ENCODE results near the gene SALL3.

The SALL3 gene

GRCh38 chr18:78980279-78980771, 707 bp downstream of the SALL3 start (continued):
- TF ChIP-seq ZNF639 (tag by site-specific recombination; IDR thresholded peaks at IDR 0.05) (no peak), RBAK (tag by site-specific recombination; IDR thresholded peaks at IDR 0.05) (no peak), KLF17 (tag by site-specific recombination; IDR thresholded peaks at IDR 0.05) (no peak), ZFP69B (tag by site-specific recombination; IDR thresholded peaks at IDR 0.05) (no peak), ZNF140 (tag by site-specific recombination; IDR thresholded peaks at IDR 0.05) (no peak), ZNF223 (tag by site-specific recombination; IDR thresholded peaks at IDR 0.05) (no peak), ZBTB44 (tag by site-specific recombination; IDR thresholded peaks at IDR 0.05) (no peak)

GRCh38 chr18:78980777-78981380, 1.3 kb downstream of the SALL3 start:
- CTCF ChIA-PET, result interaction anchor here (0.6 to 0.9 kb wide), 3 partner anchors 106 to 1130 kb away, joined by 3 read pairs; no protein-coding TSS in a partner anchor
- POLR2A ChIA-PET, result no interaction called here
- H3K9me3 ChIP-seq (ENCODE audit: control insufficient read depth, insufficient read depth, low read depth, low read length), result no peaks in the 10 kb centered on the region
- peak overlapping the region; percentile 79; the same call in 1 of the 2 replicates for H3K27ac ChIP-seq (ENCODE audit: extremely low read depth, low read depth, low read length)
- no peaks in the 10 kb centered on the region for H3K36me3 ChIP-seq (ENCODE audit: control insufficient read depth in 2 of 2, insufficient read depth in 1 of 2, low read length in 2 of 2)
- H3K4me1 ChIP-seq (ENCODE audit: control insufficient read depth, insufficient read depth, low read length), result peaks cover 14% of the 10 kb centered on the region; the same call in 1 of the 2 replicates
- TF ChIP-seq ZNF214 (tag by site-specific recombination; IDR thresholded peaks at IDR 0.05; ENCODE audit: borderline replicate concordance), result no peak
- peak; percentile 29 for TF ChIP-seq ZNF335 (tag by site-specific recombination; conservative IDR thresholded peaks at IDR 0.05)
- peak; percentile 49; the same call in 1 of the 2 replicates for TF ChIP-seq ZBTB20 (tag by site-specific recombination; IDR thresholded peaks at IDR 0.05)
- peak overlapping the region; percentile 57 for H3K4me3 ChIP-seq (ENCODE audit: low read depth, low read length)

- ChIA-PET POLR2A (no interaction called here), CTCF (interaction anchor here (0.6 to 0.9 kb wide), 2 partner anchors 106 to 173 kb away, joined by 3 read pairs; no protein-coding TSS in a partner anchor)
- H3K9me3 ChIP-seq (ENCODE audit: control insufficient read depth, insufficient read depth, low read depth, low read length), result no peaks in the 10 kb centered on the region
- H3K4me1 ChIP-seq (ENCODE audit: control insufficient read depth, insufficient read depth, low read length), result peaks cover 15% of the 10 kb centered on the region; the same call in 1 of the 2 replicates
- no peaks in the 10 kb centered on the region for H3K36me3 ChIP-seq (ENCODE audit: control insufficient read depth in 2 of 2, insufficient read depth in 1 of 2, low read length in 2 of 2)
- peak overlapping the region; percentile 79; the same call in 1 of the 2 replicates for H3K27ac ChIP-seq (ENCODE audit: extremely low read depth, low read depth, low read length)
- TF ChIP-seq ZNF335 (tag by site-specific recombination; conservative IDR thresholded peaks at IDR 0.05), result 0 out of 2 replicates have a peak, but pooled peaks have one; percentile 32
- no peak for TF ChIP-seq ZNF629 (tag by site-specific recombination; IDR thresholded peaks at IDR 0.05)
- no peak for TF ChIP-seq ZNF23 (tag by site-specific recombination; IDR thresholded peaks at IDR 0.05; ENCODE audit: borderline replicate concordance)
- peak overlapping the region; percentile 57 for H3K4me3 ChIP-seq (ENCODE audit: low read depth, low read length)
Observed at GRCh38 chr18:78981394-78981831, 1.8 kb downstream of the SALL3 start.

GRCh38 chr18:78981989-78982620, 2.5 kb downstream of the SALL3 start:
- CTCF ChIA-PET, result interaction anchor here (0.9 to 2.4 kb wide), 2 partner anchors 107 kb away, joined by 3 to 9 read pairs; no protein-coding TSS in a partner anchor
- H3K9me3 ChIP-seq (ENCODE audit: control insufficient read depth, insufficient read depth, low read depth, low read length), result no peaks in the 10 kb centered on the region
- POLR2A ChIA-PET, result no interaction called here
- peaks cover 15% of the 10 kb centered on the region; the same call in 1 of the 2 replicates for H3K4me1 ChIP-seq (ENCODE audit: control insufficient read depth, insufficient read depth, low read length)
- TF ChIP-seq KLF9 (tag by site-specific recombination; IDR thresholded peaks at IDR 0.05; ENCODE audit: low read depth), result no peak
- H3K36me3 ChIP-seq (ENCODE audit: control insufficient read depth in 2 of 2, insufficient read depth in 1 of 2, low read length in 2 of 2), result no peaks in the 10 kb centered on the region
- peak overlapping the region; percentile 57 for H3K4me3 ChIP-seq (ENCODE audit: low read depth, low read length)
- H3K27ac ChIP-seq (ENCODE audit: extremely low read depth, low read depth, low read length), result no peak overlapping the region
